B cell (primary cell): ENCODE results near the gene RHPN2.

Source experiments
- CTCF ChIP-seq: fragments of 200-600 bp; IDR thresholded peaks from one replicate; pipeline ENCODE4 v1.8.0; 2022; ENCODE audit warnings: antibody characterized with exemption, mild to moderate bottlenecking
- EZH2 ChIP-seq: IDR thresholded peaks from 2 replicates; pipeline ENCODE4 v1.6.1; 2012; ENCODE audit warnings: borderline replicate concordance, low read depth, mild to moderate bottlenecking, moderate library complexity, low read length; ENCODE audit not compliant: insufficient read depth, poor library complexity, severe bottlenecking

GRCh38 chr19:33055718-33056117 lies 9.0 kb downstream of the RHPN2 start:
- no peak for TF ChIP-seq CTCF
- TF ChIP-seq EZH2, result no peak
